ENCODE measurements around the gene NAV2.

- no peak for TF ChIP-seq POLR2A (IDR thresholded peaks at IDR 0.05)
- no peak for TF ChIP-seq CTCF (IDR thresholded peaks at IDR 0.05)
- TF ChIP-seq EP300 (IDR thresholded peaks at IDR 0.05), result no peak
Measured at GRCh38 chr11:20042811-20043341, 330.2 kb downstream of the NAV2 start.
